Measurements from ENCODE around the gene UBE2D4.
"Not testable (repeated sequence)": the region's sequence is repeated elsewhere in the genome, so short reads cannot be mapped to it uniquely, and the experiment has no call there.

Gene UBE2D4

GRCh38 chr7:43895847-43896415 is 30.3 kb upstream of the UBE2D4 start:
- H3K9me3 ChIP-seq = no peaks in the 10 kb centered on the region
- in situ Hi-C loops (cut with MboI; ENCODE audit: low sequenced_read_pairs) = no loop called here

DNA sequence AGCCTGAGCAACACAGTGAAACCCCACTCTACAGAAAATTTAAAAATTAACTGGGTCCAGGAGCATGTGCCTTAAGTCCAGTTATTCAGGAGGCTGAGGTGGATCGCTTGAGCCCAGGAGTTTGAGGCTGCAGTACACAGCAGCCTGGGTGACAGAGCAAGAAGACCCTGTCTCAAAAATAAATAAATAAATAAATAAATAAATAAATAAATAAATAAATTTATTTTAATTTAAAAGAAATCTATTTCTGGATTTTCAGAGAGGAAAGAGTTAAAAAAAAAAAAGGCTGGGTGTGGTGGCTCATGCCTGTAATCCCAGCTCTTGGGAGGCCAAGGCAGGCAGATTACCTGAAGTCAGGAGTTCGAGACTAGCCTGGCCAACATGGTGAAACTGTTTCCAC is 27.7 kb upstream of the UBE2D4 start:
- DNase-seq (ENCODE audit: low spot score in 2 of 2); H3K27me3 ChIP-seq (ENCODE audit: low read depth); H3K36me3 ChIP-seq (replicated peaks); in situ Hi-C loops (cut with MboI; ENCODE audit: low sequenced_read_pairs); H3K4me1 ChIP-seq; H3K4me3 ChIP-seq; H3K9me3 ChIP-seq: not testable (repeated sequence)

More at GRCh38 chr7:43895847-43896415, 30.3 kb upstream of the UBE2D4 start:
- no peaks in the 10 kb centered on the region; the same call in 1 of the 2 replicates for H3K4me1 ChIP-seq
- H3K4me3 ChIP-seq = no peak overlapping the region
- DNase-seq (ENCODE audit: low spot score in 2 of 2) = no peak
- H3K27me3 ChIP-seq (ENCODE audit: low read depth) = no peaks in the 10 kb centered on the region
- 0 out of 2 replicates have a peak, but pooled peaks cover 3% of the 10 kb centered on the region for H3K36me3 ChIP-seq (replicated peaks)

- no peak for DNase-seq (ENCODE audit: low spot score in 2 of 2)
- H3K27me3 ChIP-seq (ENCODE audit: low read depth) = no peaks in the 10 kb centered on the region
- H3K36me3 ChIP-seq (replicated peaks) = no peaks in the 10 kb centered on the region
- in situ Hi-C loops (cut with MboI; ENCODE audit: low sequenced_read_pairs) = no loop called here
- no peaks in the 10 kb centered on the region for H3K9me3 ChIP-seq
- H3K4me3 ChIP-seq = no peak overlapping the region
- peaks cover 6% of the 10 kb centered on the region; the same call in 1 of the 2 replicates for H3K4me1 ChIP-seq
Observed at GRCh38 chr7:43902542-43903054, 23.6 kb upstream of the UBE2D4 start.

DNA sequence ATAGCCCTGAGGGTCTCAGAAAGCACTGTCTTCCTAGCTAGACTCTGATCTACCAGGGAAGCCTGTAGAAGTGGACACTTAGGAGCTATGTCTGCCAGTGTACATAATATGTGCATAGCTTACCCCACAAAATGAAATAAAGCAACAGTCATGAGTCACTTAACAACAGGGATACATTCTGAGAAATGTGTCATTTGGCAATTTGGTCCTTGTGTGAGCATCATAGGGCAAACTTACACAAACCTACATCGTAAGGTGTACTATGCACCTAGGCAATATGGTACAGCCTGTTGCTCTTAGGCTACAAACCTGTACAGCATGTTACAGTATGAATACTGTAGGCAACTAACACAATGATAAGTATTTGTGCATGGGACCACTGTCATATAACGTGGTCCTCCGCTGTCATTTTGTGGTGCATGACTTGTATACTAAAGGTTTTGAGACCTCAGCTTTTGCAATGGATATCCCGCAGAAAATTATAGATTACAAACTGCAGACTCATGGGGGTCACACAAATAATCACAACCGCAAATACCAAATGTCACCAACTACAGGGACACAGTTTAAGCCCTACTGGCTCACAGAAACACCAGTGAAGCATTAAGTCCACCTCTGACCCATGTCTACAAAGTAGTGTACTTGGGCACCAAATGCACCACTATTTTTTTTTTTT is 21.6 kb upstream of the UBE2D4 start:
- peak overlapping the region; percentile 47; the same call in 1 of the 2 replicates for H3K4me3 ChIP-seq
- in situ Hi-C loops (cut with MboI; ENCODE audit: low sequenced_read_pairs) = no loop called here
- no peaks in the 10 kb centered on the region for H3K9me3 ChIP-seq
- H3K36me3 ChIP-seq (replicated peaks) = no peaks in the 10 kb centered on the region
- no peaks in the 10 kb centered on the region for H3K27me3 ChIP-seq (ENCODE audit: low read depth)
- no peak for DNase-seq (ENCODE audit: low spot score in 2 of 2)
- peaks cover 6% of the 10 kb centered on the region; the same call in 1 of the 2 replicates for H3K4me1 ChIP-seq

GRCh38 chr7:43905209-43905946 is 20.9 kb upstream of the UBE2D4 start:
- in situ Hi-C loops (cut with MboI; ENCODE audit: low sequenced_read_pairs) = no loop called here
- peak in 1 of 2 experiments; percentile 61 for DNase-seq (ENCODE audit: low spot score in 2 of 2)

GRCh38 chr7:43905956-43906330 is 20.3 kb upstream of the UBE2D4 start:
- H3K36me3 ChIP-seq (replicated peaks) = no peaks in the 10 kb centered on the region
- in situ Hi-C loops (cut with MboI; ENCODE audit: low sequenced_read_pairs) = no loop called here
- H3K4me1 ChIP-seq = peaks cover 6% of the 10 kb centered on the region; the same call in 1 of the 2 replicates
- H3K9me3 ChIP-seq = no peaks in the 10 kb centered on the region
- H3K4me3 ChIP-seq = peak overlapping the region; percentile 47
- DNase-seq (ENCODE audit: low spot score in 2 of 2) = peak in 1 of 2 experiments; percentile 51
- no peaks in the 10 kb centered on the region for H3K27me3 ChIP-seq (ENCODE audit: low read depth)

More at GRCh38 chr7:43905209-43905946, 20.9 kb upstream of the UBE2D4 start:
- Histone ChIP-seq H3K36me3 (replicated peaks) (no peaks in the 10 kb centered on the region), H3K4me1 (peaks cover 6% of the 10 kb centered on the region; the same call in 1 of the 2 replicates), H3K9me3 (no peaks in the 10 kb centered on the region), H3K27me3 (ENCODE audit: low read depth) (no peaks in the 10 kb centered on the region), H3K4me3 (peak overlapping the region; percentile 47)

DNA sequence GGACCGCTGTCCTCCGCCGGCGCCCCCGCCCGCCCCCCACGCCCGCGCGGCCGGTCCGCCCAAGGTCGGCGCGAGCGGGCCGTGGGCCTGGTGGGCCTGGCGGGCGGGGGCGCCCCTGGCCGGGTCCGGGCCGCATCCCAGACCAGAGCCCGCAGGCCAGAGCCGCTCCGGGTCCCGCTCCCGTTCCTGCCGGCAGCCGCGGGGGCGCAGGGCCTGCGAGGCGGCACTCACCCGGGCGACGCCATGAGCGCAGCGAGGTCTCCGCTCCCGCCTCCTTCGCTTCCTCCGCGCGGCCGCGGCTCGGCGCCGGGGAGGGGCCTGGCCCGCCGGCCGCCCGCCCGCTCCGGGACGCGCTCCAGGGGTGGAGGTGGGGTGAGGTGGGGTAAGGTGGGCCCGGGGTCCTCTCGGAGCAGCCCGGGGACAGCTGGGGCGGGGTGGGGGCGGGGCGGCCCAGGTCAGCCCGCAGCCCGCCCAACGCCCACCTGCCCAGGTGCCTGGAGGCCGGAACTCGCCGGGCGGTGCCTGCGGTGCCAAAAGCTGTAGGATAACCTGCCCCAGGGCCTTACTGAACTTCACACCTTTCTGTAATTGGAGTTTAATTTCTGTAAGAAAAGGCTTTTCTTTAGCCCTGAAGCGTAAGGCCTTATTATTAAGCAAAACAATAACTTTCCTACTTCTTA is 19.8 kb upstream of the UBE2D4 start, which contains the start of gene URGCP:
TSS of gene URGCP (minus strand) at position 266 of the 680 bp plus-strand sequence. CDS start at position 245, 21 bp downstream.
- in situ Hi-C loops (cut with MboI; ENCODE audit: low sequenced_read_pairs) = no loop called here
- H3K36me3 ChIP-seq (replicated peaks) = no peaks in the 10 kb centered on the region
- no peaks in the 10 kb centered on the region for H3K9me3 ChIP-seq
- H3K4me3 ChIP-seq = peak within 1 kb of the TSS; percentile 47
- H3K4me1 ChIP-seq = peaks cover 6% of the 10 kb centered on the region; the same call in 1 of the 2 replicates
- H3K27me3 ChIP-seq (ENCODE audit: low read depth) = no peaks in the 10 kb centered on the region
- DNase-seq (ENCODE audit: low spot score in 2 of 2) = peak in 1 of 2 experiments; percentile 63

- H3K9me3 ChIP-seq = no peaks in the 10 kb centered on the region; the same call in 1 of the 2 replicates
- no peaks in the 10 kb centered on the region for H3K4me1 ChIP-seq
- H3K4me3 ChIP-seq = no peak overlapping the region
- H3K27me3 ChIP-seq (ENCODE audit: low read depth) = no peaks in the 10 kb centered on the region
- no peak for DNase-seq (ENCODE audit: low spot score in 2 of 2)
- H3K36me3 ChIP-seq (replicated peaks) = no peaks in the 10 kb centered on the region
- in situ Hi-C loops (cut with MboI; ENCODE audit: low sequenced_read_pairs) = no loop called here
Observed at GRCh38 chr7:43914795-43915194, 11.4 kb upstream of the UBE2D4 start.

DNA sequence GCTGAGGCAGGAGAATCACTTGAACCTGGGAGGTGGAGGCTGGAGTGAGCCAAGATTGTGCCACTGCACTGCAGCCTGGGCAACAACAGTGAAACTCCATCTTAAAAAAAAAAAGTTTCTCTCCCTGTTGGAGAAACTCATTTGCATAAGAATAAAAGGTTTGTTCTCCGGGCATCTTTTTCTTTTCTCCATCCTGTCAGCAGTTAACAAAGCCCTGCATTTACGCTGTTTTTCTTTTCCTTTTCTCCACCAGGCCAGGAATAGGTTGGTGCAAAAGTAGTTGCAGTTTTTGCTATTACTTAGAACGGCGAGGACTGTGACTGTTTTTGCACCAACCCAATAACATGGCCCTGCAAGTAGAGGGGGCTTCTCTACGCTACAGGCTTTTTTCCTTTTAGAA is 10.3 kb upstream of the UBE2D4 start:
- Histone ChIP-seq H3K4me3 (no peak overlapping the region), H3K36me3 (replicated peaks) (no peaks in the 10 kb centered on the region), H3K4me1 (no peaks in the 10 kb centered on the region), H3K9me3 (no peaks in the 10 kb centered on the region; the same call in 1 of the 2 replicates), H3K27me3 (ENCODE audit: low read depth) (no peaks in the 10 kb centered on the region)
- in situ Hi-C loops (cut with MboI; ENCODE audit: low sequenced_read_pairs) = no loop called here
- peak in 1 of 2 experiments; percentile 46 for DNase-seq (ENCODE audit: low spot score in 2 of 2)

DNA sequence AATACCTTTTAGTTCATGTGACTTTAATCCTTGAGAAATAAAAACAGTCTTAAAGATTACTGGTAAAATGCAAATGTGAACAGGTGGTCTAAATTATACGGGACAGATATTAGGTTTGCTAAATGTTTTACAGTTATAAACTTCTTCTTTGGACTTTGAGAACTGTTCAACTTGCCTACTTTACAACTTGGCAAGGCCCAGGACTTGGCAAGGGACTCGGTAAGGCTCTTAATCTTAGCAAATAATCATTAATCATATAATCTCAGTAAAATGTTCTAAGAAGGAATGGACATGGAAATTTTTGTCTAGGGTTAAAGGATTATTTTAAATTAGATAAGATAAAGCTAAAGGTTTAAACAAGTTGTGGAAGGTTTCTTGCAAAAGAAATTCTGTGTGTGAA is 4.8 kb upstream of the UBE2D4 start:
- peaks cover 10% of the 10 kb centered on the region for H3K4me1 ChIP-seq
- no peaks in the 10 kb centered on the region; the same call in 1 of the 2 replicates for H3K27me3 ChIP-seq (ENCODE audit: low read depth)

GRCh38 chr7:43922726-43923125 is 3.5 kb upstream of the UBE2D4 start:
- peaks cover 13% of the 10 kb centered on the region for H3K4me1 ChIP-seq

More for the DNA sequence above, 4.8 kb upstream of the UBE2D4 start:
- Histone ChIP-seq H3K36me3 (replicated peaks) (no peaks in the 10 kb centered on the region), H3K4me3 (no peak overlapping the region), H3K9me3 (no peaks in the 10 kb centered on the region; the same call in 1 of the 2 replicates)
- no peak for DNase-seq (ENCODE audit: low spot score in 2 of 2)
- in situ Hi-C loops (cut with MboI; ENCODE audit: low sequenced_read_pairs) = no loop called here

DNA sequence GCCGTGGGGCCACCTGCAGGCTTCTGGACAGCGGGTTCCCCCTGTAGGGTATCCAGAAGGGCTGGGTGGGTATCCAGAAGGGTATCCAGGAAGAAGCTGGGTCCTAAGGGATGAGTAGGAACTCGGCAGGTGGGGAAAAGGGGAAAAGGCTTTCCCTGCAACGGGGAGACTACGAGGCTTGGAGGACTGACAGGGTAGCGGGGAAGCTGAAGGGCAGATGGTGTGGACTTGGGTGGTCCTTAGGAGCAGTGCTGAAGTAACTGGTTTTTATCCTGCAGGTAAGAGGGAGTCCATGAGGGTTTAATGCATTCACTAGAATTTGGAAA is 525 bp downstream of the UBE2D4 start:
- peaks cover 13% of the 10 kb centered on the region for H3K4me1 ChIP-seq
- H3K4me3 ChIP-seq = peak overlapping the region; percentile 49
- in situ Hi-C loops (cut with MboI; ENCODE audit: low sequenced_read_pairs) = no loop called here

More at GRCh38 chr7:43922726-43923125, 3.5 kb upstream of the UBE2D4 start:
- no peaks in the 10 kb centered on the region for H3K36me3 ChIP-seq (replicated peaks)
- DNase-seq (ENCODE audit: low spot score in 2 of 2) = no peak
- in situ Hi-C loops (cut with MboI; ENCODE audit: low sequenced_read_pairs) = no loop called here
- H3K4me3 ChIP-seq = no peak overlapping the region
- H3K27me3 ChIP-seq (ENCODE audit: low read depth) = no peaks in the 10 kb centered on the region; the same call in 1 of the 2 replicates
- H3K9me3 ChIP-seq = no peaks in the 10 kb centered on the region

GRCh38 chr7:43927810-43928209 is 1.6 kb downstream of the UBE2D4 start:
- in situ Hi-C loops (cut with MboI; ENCODE audit: low sequenced_read_pairs) = no loop called here
- H3K27me3 ChIP-seq (ENCODE audit: low read depth) = no peaks in the 10 kb centered on the region; the same call in 1 of the 2 replicates
- no peak overlapping the region for H3K4me3 ChIP-seq
- H3K36me3 ChIP-seq (replicated peaks) = no peaks in the 10 kb centered on the region
- no peak for DNase-seq (ENCODE audit: low spot score in 2 of 2)
- H3K9me3 ChIP-seq = no peaks in the 10 kb centered on the region
- H3K4me1 ChIP-seq = peaks cover 13% of the 10 kb centered on the region

More for the DNA sequence above, 525 bp downstream of the UBE2D4 start:
- DNase-seq (ENCODE audit: low spot score in 2 of 2) = peak in 1 of 2 experiments; percentile 27
- no peaks in the 10 kb centered on the region for H3K9me3 ChIP-seq
- no peaks in the 10 kb centered on the region; the same call in 1 of the 2 replicates for H3K27me3 ChIP-seq (ENCODE audit: low read depth)
- no peaks in the 10 kb centered on the region for H3K36me3 ChIP-seq (replicated peaks)

Data from HAP-1 (cell line).